Measurements from ENCODE around the gene RGS6. TPM values are rescaled to one million over a fixed set of nuclear protein-coding genes. Genes with fewer than 3 reads are reported as not detected.

The RGS6 gene
- total RNA-seq, 4 donors from 2014 or later, result 0.50 to 6.5 (median 4.7) TPM

GRCh38 chr14:72510566-72510965, 578.3 kb downstream of the RGS6 start:
- Histone ChIP-seq H3K27ac (no peak overlapping the region), H3K36me3 (no peaks in the 10 kb centered on the region), H3K9me3 (no peaks in the 10 kb centered on the region), H3K27me3 (peaks cover 5% of the 10 kb centered on the region), H3K4me3 (no peak overlapping the region), H3K4me1 (peaks cover 0 to 4% (median 0%) of the 10 kb centered on the region in 3 donors)
- 60 to 76% methylated on average over 4 of the region's 4 CpGs for WGBS, 2 donors (ENCODE audit: low coverage in 1 of 2)
- no peak for ATAC-seq
- no peak for TF ChIP-seq POLR2AphosphoS5 (IDR thresholded peaks at IDR 0.05)
- TF ChIP-seq POLR2A (IDR thresholded peaks at IDR 0.05), result no peak
- no peak for TF ChIP-seq EP300 (IDR thresholded peaks at IDR 0.05)
- no peak for TF ChIP-seq CTCF (IDR thresholded peaks at IDR 0.05)

DNA sequence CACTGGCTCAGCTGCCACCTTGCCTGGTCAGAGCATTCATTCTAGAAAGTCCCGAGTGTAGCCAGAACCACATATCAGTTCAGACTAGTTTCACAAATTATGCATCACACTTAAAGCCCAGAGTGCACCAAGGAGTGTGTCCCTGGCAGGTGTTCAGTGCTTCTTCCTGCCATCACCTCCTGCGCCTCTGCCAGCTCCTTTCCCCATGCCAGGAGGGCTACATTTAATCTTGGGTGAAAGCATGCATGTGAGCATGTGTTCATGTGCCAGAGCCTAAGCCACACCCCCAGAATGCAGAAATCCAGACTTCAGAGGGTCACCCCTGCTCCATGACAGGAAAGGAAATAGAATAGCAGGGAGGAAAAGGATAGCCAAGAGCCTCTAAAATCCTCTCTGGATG, 580.1 kb downstream of the RGS6 start:
- H3K4me1 ChIP-seq, result peaks cover 0 to 4% (median 0%) of the 10 kb centered on the region in 3 donors
- peaks cover 5% of the 10 kb centered on the region for H3K27me3 ChIP-seq
- TF ChIP-seq CTCF (IDR thresholded peaks at IDR 0.05) (no peak), EP300 (IDR thresholded peaks at IDR 0.05) (no peak), POLR2A (IDR thresholded peaks at IDR 0.05) (no peak), POLR2AphosphoS5 (IDR thresholded peaks at IDR 0.05) (no peak)
- H3K27ac ChIP-seq, result no peak overlapping the region
- no peaks in the 10 kb centered on the region for H3K36me3 ChIP-seq
- no peak overlapping the region for H3K4me3 ChIP-seq
- no peaks in the 10 kb centered on the region for H3K9me3 ChIP-seq
- no peak for ATAC-seq
- 100% methylated on average over 1 of the region's 2 CpGs; no CpG with 5 or more reads in 1 of the 2 donors for WGBS, 2 donors (ENCODE audit: low coverage in 1 of 2)

- no peaks in the 10 kb centered on the region for H3K36me3 ChIP-seq
- no peak for TF ChIP-seq POLR2A (IDR thresholded peaks at IDR 0.05)
- TF ChIP-seq POLR2AphosphoS5 (IDR thresholded peaks at IDR 0.05), result no peak
- TF ChIP-seq CTCF (IDR thresholded peaks at IDR 0.05), result no peak
- TF ChIP-seq EP300 (IDR thresholded peaks at IDR 0.05), result no peak
- peaks cover 0 to 7% (median 0%) of the 10 kb centered on the region in 3 donors for H3K4me1 ChIP-seq
- no peak overlapping the region for H3K4me3 ChIP-seq
- peaks cover 5% of the 10 kb centered on the region for H3K27me3 ChIP-seq
- WGBS, 2 donors (ENCODE audit: low coverage in 1 of 2), result 67 to 100% methylated on average over 1 of the region's 5 CpGs
- no peaks in the 10 kb centered on the region for H3K9me3 ChIP-seq
- H3K27ac ChIP-seq, result no peak overlapping the region
- ATAC-seq, result no peak
Observed at GRCh38 chr14:72512925-72513324, 580.7 kb downstream of the RGS6 start.

DNA sequence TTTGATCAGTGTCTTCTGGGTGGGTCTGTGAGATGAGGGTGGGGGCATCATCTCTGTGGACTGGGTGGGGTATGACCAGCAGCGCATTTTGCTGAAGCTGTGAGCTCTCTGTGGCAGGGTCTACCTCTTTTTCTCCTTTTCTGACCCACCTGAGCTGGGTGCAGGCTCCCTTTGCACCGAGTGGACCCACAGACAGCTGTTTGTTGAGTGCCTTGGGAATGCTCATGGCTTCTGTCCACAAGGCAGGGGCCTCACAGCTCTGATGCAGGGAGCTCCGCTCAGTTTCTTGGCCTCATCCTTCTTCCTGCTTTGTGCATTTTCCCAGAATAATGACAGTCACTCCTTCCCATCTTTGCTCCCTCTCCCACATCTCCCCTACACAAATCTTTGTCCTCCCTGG, 581.1 kb downstream of the RGS6 start:
- no peak for ATAC-seq
- Histone ChIP-seq H3K27ac (no peak overlapping the region), H3K4me1 (peaks cover 0 to 7% (median 0%) of the 10 kb centered on the region in 3 donors), H3K4me3 (no peak overlapping the region), H3K9me3 (no peaks in the 10 kb centered on the region), H3K36me3 (no peaks in the 10 kb centered on the region), H3K27me3 (peaks cover 5% of the 10 kb centered on the region)
- TF ChIP-seq POLR2A (IDR thresholded peaks at IDR 0.05) (no peak), EP300 (IDR thresholded peaks at IDR 0.05) (no peak), CTCF (IDR thresholded peaks at IDR 0.05) (no peak), POLR2AphosphoS5 (IDR thresholded peaks at IDR 0.05) (no peak)
- 40 to 100% methylated on average over 1 to 2 of the region's 3 CpGs for WGBS, 2 donors (ENCODE audit: low coverage in 1 of 2)

DNA sequence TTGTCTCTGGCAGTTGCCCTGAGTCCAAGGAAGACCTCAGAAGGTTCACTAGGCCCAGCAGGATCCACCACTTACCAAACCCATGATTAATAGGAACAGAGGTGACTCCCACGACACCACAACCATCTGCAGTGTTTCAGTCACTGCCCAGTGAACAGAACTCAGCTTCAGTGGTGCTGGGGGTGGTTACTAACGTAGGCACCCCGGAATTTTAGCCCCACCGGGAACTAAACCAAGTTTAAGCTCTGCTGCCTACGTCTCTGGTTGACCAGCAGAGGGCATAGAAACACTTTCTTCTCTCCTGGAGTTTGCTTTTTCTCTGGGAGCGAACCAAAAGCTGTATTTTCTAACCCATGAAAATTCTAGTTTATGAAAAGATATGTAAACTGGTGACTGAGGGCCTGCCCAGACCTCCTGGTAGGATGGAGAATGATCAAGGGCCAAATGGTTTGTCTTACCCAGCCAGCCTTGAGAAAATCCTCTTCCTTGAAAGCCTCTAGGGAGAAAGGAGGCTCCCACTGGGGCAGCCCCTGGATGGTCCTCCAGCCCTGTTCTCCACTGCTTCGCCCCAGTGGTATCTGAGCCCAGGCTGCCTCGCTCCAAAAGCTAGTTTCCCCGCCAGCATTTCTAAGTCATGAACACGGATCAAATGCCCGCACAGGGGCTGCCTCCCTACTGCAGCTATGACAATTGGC, 581.9 kb downstream of the RGS6 start:
- no peaks in the 10 kb centered on the region for H3K36me3 ChIP-seq
- no peak overlapping the region for H3K27ac ChIP-seq
- TF ChIP-seq POLR2A (IDR thresholded peaks at IDR 0.05) (no peak), CTCF (IDR thresholded peaks at IDR 0.05) (peak in 3 of 4 experiments; percentile 34 to 65 (median 49))
- no peak overlapping the region for H3K4me3 ChIP-seq
- H3K27me3 ChIP-seq, result peaks cover 5% of the 10 kb centered on the region
- ATAC-seq, result no peak
- no peaks in the 10 kb centered on the region for H3K9me3 ChIP-seq
- H3K4me1 ChIP-seq, result peaks cover 0 to 7% (median 0%) of the 10 kb centered on the region in 3 donors
- 0 to 30% methylated on average over 1 to 7 of the region's 11 CpGs for WGBS, 2 donors (ENCODE audit: low coverage in 1 of 2)
